OCI-LY1 (cell line): ENCODE results near the gene SCNN1B.

ENCODE experiments used
- H2AFZ ChIP-seq: fragments of 200-600 bp; sonication (generic), shearing (Covaris generic); 2 replicates; pipeline ENCODE4 v1.6.0; 2014; ENCODE audit warnings: antibody characterized with exemption, mild to moderate bottlenecking, low read length
- H3F3A ChIP-seq: fragments of 200-600 bp; sonication (generic), shearing (Covaris generic); 2 replicates; pipeline ENCODE4 v1.6.0; 2014; ENCODE audit warnings: mild to moderate bottlenecking, antibody characterized with exemption, low read length, moderate library complexity; ENCODE audit not compliant: insufficient read depth
- H3K27ac ChIP-seq: fragments of 200-600 bp; sonication (generic); 2 replicates; pipeline ENCODE4 v1.5.1; 2014; ENCODE audit warnings: low read length, mixed run types, mild to moderate bottlenecking, low read depth; ENCODE audit not compliant: poor library complexity, severe bottlenecking
- H3K27me3 ChIP-seq: fragments of 200-600 bp; sonication (generic); 2 replicates; pipeline ENCODE4 v1.6.0; 2014; ENCODE audit warnings: antibody characterized with exemption, mild to moderate bottlenecking, low read length, moderate library complexity; ENCODE audit not compliant: insufficient read depth
- H3K36me3 ChIP-seq: fragments of 200-600 bp; sonication (generic); 2 replicates; pipeline ENCODE4 v1.6.1; 2014; ENCODE audit warnings: mild to moderate bottlenecking, antibody characterized with exemption, low read length, moderate library complexity, mixed read lengths; ENCODE audit not compliant: insufficient read depth
- H3K4me1 ChIP-seq: fragments of 200-600 bp; sonication (generic); 2 replicates; pipeline ENCODE4 v1.5.1; 2014; ENCODE audit warnings: mild to moderate bottlenecking, low read length, moderate library complexity; ENCODE audit not compliant: insufficient read depth, severe bottlenecking
- H3K4me2 ChIP-seq: fragments of 200-600 bp; sonication (generic), shearing (Covaris generic); 2 replicates; pipeline ENCODE4 v1.6.1; 2014; ENCODE audit warnings: low read length
- H3K4me3 ChIP-seq: fragments of 200-600 bp; sonication (generic); 2 replicates; pipeline ENCODE4 v1.5.1; 2014; ENCODE audit warnings: low read length, low read depth, mild to moderate bottlenecking, mixed read lengths; ENCODE audit not compliant: poor library complexity, severe bottlenecking
- H3K79me2 ChIP-seq: fragments of 200-600 bp; shearing (Covaris generic); 2 replicates; pipeline ENCODE4 v1.6.1; 2016; ENCODE audit warnings: mixed run types, low read length, mixed read lengths; ENCODE audit not compliant: insufficient read depth
- H3K9ac ChIP-seq: fragments of 200-600 bp; sonication (generic), shearing (Covaris generic); 2 replicates; pipeline ENCODE4 v1.6.1; 2014; ENCODE audit warnings: mild to moderate bottlenecking, low read length, mixed read lengths
- H3K9me2 ChIP-seq: fragments of 200-600 bp; sonication (generic), shearing (Covaris generic); 2 replicates; pipeline ENCODE4 v1.6.1; 2014; ENCODE audit warnings: low read depth, mild to moderate bottlenecking, low read length, mixed read lengths
- H3K9me3 ChIP-seq: fragments of 200-600 bp; shearing (Covaris generic); 2 replicates; pipeline ENCODE4 v1.6.1; 2014; ENCODE audit warnings: low read length, mixed read lengths
- H4K20me1 ChIP-seq: fragments of 200-600 bp; sonication (generic), shearing (Covaris generic); 2 replicates; pipeline ENCODE4 v1.6.0; 2016; ENCODE audit warnings: mild to moderate bottlenecking, low read length; ENCODE audit not compliant: insufficient read depth
- EZH2 ChIP-seq: fragments of 200-600 bp; sonication (generic), shearing (Covaris generic); IDR thresholded peaks from 2 replicates; pipeline ENCODE4 v1.8.0; 2017; ENCODE audit warnings: borderline replicate concordance, mixed run types, mild to moderate bottlenecking, antibody characterized with exemption, low read length, moderate library complexity, mixed read lengths
- TF ChIP-seq, protein P1 (sequence below): fragments of 200-600 bp; sonication (generic), shearing (Covaris generic); IDR thresholded peaks from 2 replicates; pipeline ENCODE4 v1.5.1; 2017; ENCODE audit warnings: mild to moderate bottlenecking, antibody characterized with exemption, low read length, moderate library complexity, mixed read lengths

SCNN1B gene

DNA sequence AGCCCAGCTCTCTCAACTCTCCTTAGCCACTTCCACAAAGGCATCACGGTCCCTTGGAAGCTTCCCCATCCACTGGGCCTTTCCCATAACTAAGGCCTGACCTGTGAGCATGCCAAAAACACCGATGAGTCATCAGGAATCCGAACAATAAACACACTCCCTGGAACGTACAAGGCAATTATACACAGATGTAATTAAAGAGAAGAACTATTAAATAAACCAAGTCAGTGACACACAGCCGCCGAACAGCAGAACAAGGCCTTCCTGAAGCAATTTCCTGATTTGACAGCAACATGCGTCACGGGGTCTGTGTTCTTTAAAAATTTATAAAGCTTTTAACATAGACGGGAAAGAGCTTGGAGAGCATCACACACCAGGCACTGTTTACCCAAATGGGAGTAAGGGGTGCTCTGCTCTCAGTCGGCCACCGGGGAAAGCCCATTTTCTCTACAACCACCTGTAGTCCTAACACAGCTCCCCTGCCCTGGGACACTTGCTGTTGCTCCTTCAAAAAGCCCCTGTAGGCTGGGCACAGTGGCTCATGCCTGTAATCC lies 121.5 kb downstream of the SCNN1B start:
- Histone ChIP-seq H3K27me3 (no peaks in the 10 kb centered on the region), H4K20me1 (no peaks in the 10 kb centered on the region), H3K4me2 (no peak overlapping the region), H3K4me3 (no peak overlapping the region), H2AFZ (no peak overlapping the region), H3K36me3 (peaks cover 8% of the 10 kb centered on the region; the same call in 1 of the 2 replicates), H3K4me1 (no peaks in the 10 kb centered on the region), H3K9ac (no peak overlapping the region), H3F3A (no peaks in the 10 kb centered on the region), H3K9me3 (no peaks in the 10 kb centered on the region), H3K27ac (no peak overlapping the region), H3K9me2 (no peaks in the 10 kb centered on the region), H3K79me2 (no peaks in the 10 kb centered on the region)
- TF ChIP-seq, protein P1, sequence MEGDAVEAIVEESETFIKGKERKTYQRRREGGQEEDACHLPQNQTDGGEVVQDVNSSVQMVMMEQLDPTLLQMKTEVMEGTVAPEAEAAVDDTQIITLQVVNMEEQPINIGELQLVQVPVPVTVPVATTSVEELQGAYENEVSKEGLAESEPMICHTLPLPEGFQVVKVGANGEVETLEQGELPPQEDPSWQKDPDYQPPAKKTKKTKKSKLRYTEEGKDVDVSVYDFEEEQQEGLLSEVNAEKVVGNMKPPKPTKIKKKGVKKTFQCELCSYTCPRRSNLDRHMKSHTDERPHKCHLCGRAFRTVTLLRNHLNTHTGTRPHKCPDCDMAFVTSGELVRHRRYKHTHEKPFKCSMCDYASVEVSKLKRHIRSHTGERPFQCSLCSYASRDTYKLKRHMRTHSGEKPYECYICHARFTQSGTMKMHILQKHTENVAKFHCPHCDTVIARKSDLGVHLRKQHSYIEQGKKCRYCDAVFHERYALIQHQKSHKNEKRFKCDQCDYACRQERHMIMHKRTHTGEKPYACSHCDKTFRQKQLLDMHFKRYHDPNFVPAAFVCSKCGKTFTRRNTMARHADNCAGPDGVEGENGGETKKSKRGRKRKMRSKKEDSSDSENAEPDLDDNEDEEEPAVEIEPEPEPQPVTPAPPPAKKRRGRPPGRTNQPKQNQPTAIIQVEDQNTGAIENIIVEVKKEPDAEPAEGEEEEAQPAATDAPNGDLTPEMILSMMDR = no peak
- no peak for TF ChIP-seq EZH2

- no peaks in the 10 kb centered on the region for H3F3A ChIP-seq
- H3K9ac ChIP-seq = no peak overlapping the region
- H4K20me1 ChIP-seq = no peaks in the 10 kb centered on the region
- no peaks in the 10 kb centered on the region for H3K79me2 ChIP-seq
- H2AFZ ChIP-seq = no peak overlapping the region
- no peaks in the 10 kb centered on the region for H3K9me3 ChIP-seq
- H3K4me3 ChIP-seq = no peak overlapping the region
- no peaks in the 10 kb centered on the region for H3K4me1 ChIP-seq
- no peak overlapping the region for H3K4me2 ChIP-seq
- H3K36me3 ChIP-seq = peaks cover 8% of the 10 kb centered on the region
- no peaks in the 10 kb centered on the region for H3K9me2 ChIP-seq
- no peaks in the 10 kb centered on the region for H3K27me3 ChIP-seq
- H3K27ac ChIP-seq = no peak overlapping the region
- TF ChIP-seq, protein P1 = no peak
- no peak for TF ChIP-seq EZH2
Observed at GRCh38 chr16:23424292-23424958, 122.3 kb downstream of the SCNN1B start.

DNA sequence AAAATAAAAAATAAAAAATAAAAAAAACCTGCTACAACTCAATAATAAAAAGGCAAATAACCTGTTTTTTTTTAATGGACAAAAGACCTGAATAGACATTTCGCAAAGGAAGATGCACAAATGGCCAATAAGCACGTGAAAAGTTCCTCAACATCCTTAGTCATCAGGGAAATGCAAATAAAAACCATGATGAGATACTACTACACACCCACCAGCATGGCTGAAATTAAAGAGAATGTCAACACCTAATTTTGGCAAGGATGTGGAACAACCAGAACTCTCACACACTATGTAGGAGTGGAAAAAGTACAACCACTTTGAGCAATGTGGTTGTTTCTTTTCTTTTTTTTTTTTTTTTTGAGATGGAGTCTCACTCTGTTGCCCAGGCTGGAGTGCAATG lies 126.2 kb downstream of the SCNN1B start:
- H3K27ac ChIP-seq = no peak overlapping the region
- H4K20me1 ChIP-seq = no peaks in the 10 kb centered on the region
- no peak overlapping the region for H3K4me2 ChIP-seq
- H3K79me2 ChIP-seq = no peaks in the 10 kb centered on the region
- H3K9me2 ChIP-seq = no peaks in the 10 kb centered on the region
- H3K4me1 ChIP-seq = no peaks in the 10 kb centered on the region
- no peak overlapping the region for H2AFZ ChIP-seq
- no peaks in the 10 kb centered on the region for H3F3A ChIP-seq
- H3K4me3 ChIP-seq = no peak overlapping the region
- no peaks in the 10 kb centered on the region for H3K9me3 ChIP-seq
- no peaks in the 10 kb centered on the region for H3K27me3 ChIP-seq
- H3K36me3 ChIP-seq = peaks cover 21% of the 10 kb centered on the region
- TF ChIP-seq, protein P1 = no peak
- no peak for TF ChIP-seq EZH2
- H3K9ac ChIP-seq = no peak overlapping the region
